Islet precursor cell (in vitro differentiated cells): ENCODE results near the gene TXLNA.
"Not testable (repeated sequence)": the region's sequence is repeated elsewhere in the genome, so short reads cannot be mapped to it uniquely, and the experiment has no call there.

Experiments
- DNase-seq: peaks from one replicate; pipeline ENCODE4 v3.0.0-alpha.2; 2018

Gene TXLNA

GRCh38 chr1:32179443-32180185 lies at the start of gene TXLNA:
Gene TXLNA, plus strand, starts transcription at chr1:32179675. Its CDS starts 671 bp downstream, at chr1:32180346.
- DNase-seq = peak; percentile 97

DNA sequence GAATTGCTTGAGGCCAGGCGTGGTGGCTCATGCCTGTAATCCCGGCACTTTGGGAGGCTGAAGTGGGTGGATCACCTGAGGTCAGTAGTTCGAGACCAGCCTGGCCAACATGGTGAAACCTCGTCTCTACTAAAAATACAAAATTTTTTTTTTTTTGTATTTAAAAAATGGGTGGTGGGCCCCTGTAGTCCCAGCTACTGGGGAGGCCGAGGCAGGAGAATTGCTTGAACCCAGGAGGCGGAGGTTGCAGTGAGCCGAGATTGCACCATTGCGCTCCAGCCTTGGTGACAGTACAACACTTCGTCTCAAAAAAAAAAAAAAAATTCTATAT lies 45.6 kb upstream of the TXLNA start:
- not testable (repeated sequence) for DNase-seq

GRCh38 chr1:32137111-32137510 lies 42.4 kb upstream of the TXLNA start:
- DNase-seq = no peak

DNA sequence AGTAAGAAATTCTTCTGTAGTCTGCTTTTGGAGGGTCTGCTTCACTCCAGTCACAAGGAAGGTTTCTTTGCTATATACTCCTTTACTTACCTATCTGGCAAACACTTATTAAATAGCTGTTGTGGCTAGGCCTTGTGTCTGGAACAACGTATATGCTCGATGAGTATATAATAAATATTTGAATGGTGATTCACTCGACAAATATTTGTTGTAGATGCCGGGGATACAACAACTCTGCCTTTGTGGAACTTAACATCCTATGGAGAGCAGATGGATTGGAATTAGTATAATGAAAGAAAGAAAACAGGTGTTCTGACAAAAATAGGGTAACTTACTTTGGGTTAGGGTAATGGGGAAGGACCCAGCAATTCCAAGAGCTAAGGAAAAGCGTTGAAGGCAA lies 40.5 kb upstream of the TXLNA start:
- no peak for DNase-seq

GRCh38 chr1:32142446-32143301 lies 36.8 kb upstream of the TXLNA start:
- peak; percentile 70 for DNase-seq

GRCh38 chr1:32143302-32143695 lies 36.2 kb upstream of the TXLNA start:
- not testable (repeated sequence) for DNase-seq

DNA sequence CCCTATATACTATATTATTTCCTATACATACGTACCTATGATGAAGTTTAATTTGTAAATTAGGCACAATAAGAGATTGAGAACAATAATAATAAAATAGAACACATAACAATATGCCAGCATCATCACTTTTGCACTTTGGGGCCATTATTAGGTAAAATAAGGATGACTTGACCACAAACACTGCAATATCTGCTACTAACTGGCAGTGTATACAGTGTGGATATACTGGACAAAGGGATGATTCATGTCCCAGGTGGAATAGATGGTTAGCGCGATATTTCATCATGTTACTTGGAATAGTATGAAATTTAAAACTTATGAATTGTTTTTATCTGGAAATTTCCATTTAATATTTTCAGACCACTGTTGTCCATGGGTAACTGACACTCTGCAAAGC lies 35.4 kb upstream of the TXLNA start:
- DNase-seq = no peak

GRCh38 chr1:32147799-32148198 lies 31.7 kb upstream of the TXLNA start:
- DNase-seq = not testable (repeated sequence)

DNA sequence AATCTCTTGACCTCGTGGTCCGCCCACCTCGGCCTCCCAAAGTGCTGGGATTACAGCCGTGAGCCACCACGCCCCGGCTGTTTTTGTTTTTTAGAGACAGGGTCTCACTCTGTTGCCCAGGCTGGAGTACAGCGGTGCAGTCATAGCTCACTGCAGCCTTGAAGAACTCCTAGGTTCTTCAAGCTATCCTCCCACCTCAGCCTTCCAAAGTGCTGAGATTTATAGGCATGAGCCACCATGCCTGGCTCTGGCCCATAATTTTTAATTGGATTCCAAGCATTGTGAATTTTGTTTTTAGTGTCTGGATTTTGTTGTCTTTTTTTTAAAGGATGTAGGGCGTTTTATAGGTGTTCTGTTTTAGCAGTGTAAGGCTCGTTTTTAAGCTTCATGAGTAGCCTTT lies 28.6 kb upstream of the TXLNA start:
- no peak for DNase-seq

GRCh38 chr1:32151319-32151787 lies 28.1 kb upstream of the TXLNA start:
- DNase-seq = peak; percentile 61

DNA sequence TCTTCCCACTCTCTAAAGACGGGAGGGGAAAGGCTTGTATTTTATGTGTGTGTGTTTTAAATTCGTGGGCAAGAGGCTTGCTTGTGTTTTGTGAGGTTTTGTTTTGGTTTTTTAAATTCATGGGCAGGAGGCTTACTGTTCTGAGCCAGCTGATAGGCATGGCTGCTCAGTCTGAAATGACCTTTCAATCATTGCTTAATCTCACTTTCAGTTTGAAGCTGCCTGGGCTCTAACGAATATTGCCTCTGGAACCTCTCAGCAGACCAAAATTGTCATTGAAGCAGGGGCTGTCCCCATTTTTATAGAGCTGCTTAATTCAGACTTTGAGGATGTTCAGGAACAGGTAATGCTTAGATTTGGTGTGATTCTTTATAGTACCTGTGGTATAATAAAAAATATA lies 20.3 kb upstream of the TXLNA start:
- DNase-seq = no peak

- no peak for DNase-seq
These were observed 16.1 kb upstream of the TXLNA start for GRCh38 chr1:32163405-32163804.

DNA sequence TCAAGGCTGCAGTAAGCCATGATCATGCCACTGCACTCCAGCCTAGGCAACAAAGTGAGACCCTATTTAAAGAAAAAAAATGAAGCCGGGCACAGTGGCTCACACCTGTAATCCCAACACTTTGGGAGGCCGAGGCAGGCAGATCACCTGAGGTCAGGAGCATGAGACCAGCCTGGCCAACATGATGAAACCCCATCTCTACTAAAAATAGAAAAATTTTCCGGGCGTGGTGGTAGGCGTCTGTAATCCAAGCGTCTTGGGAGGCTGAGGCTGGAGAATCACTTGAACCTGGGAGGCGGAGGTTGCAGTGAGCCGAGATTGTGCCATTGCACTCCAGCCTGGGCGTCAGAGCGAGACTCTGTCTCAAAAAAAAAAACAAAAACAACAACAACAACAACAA lies 13.8 kb upstream of the TXLNA start:
- not testable (repeated sequence) for DNase-seq

DNA sequence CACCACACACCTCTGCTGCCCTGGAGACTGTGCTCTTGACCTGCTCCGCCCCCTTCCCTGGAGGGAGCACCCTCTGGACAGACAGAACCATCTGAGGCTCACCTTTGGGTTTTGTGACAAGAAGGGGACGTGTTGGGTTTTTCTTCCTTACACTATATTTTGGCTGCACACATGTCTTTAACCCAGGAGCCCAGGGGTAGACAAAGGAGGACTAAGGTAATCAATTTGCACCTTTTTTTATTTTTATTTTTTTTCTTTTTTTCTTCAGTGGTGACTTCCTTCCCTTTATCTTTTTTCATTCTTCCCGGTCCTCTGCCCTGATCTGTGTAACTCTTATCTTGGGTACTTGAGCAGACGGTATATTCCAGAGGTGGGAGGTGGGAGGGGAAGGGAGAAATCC lies 8.5 kb upstream of the TXLNA start:
- no peak for DNase-seq

DNA sequence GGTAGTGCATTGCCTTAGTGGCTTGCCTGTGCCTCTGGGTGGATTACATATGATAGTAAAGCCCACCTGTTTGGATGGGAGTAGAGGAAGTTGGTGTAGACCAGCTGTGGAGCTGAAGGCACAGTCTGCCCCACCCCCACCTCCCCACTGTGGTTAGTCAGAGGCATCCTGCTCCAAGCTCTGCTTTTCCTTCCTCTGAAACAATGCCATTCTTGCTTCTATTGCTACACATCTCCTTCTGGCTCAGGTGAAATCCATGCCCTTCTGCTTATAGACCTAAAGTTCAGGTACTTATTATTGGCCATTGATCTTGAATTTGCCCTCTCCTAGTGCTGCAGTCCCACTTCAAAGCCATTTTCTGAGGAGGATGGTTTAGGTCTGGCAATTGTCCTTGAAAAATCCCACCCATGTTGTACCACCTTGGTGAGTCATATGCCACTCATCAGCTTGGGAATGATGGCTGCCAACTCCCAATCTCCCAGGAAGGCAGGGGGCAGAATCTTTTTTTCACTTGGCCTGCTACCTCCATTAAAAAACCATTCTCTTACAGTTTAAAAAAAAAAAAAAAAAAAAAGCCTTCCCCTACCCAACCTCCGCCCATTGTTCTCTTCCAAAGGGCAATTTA lies 6.7 kb upstream of the TXLNA start:
- DNase-seq = no peak

DNA sequence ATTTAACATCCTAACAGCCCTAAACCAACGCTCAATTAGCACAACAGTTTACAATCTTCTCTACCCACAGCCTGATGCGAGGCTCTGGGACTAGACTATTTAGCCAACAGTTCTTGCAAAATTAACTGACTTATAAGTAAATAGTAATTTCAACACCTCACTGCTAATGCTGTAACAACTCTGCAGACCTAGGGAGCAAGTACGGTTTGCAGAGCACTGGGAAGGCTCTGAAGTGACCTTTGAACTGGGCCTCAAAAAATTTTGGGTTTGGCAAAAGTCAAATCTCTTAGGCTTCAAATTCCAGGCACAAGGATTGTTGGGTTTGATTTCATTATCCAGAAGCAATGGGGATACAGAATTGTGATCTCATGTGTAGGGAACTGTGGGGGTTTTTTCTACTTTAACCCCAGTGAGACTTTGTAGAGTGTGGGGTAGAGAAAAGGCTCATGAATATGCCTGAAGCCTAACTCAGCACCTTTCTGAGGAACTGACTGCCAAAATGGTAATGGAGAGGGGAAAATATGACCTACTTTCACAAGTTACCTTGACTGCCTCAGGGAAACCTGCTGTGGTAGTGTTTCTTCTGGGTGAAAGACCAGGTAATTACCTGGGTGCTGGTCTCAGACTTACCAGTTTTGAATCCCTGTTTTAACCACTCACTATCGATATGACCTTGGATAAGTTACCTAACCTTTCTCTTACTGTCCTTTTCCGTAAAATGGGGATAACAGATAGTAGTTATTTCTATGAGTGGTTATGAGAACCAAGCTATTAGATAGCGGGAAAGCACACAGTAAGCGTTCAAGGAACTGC lies 889 bp upstream of the TXLNA start:
- DNase-seq = no peak

- DNase-seq = no peak
These were observed 357 bp upstream of the TXLNA start for GRCh38 chr1:32179193-32179442.

- DNase-seq = peak; percentile 79
These were observed 948 bp downstream of the TXLNA start for GRCh38 chr1:32180186-32181060.

- no peak for DNase-seq
These were observed 1.6 kb downstream of the TXLNA start for GRCh38 chr1:32181065-32181464.

DNA sequence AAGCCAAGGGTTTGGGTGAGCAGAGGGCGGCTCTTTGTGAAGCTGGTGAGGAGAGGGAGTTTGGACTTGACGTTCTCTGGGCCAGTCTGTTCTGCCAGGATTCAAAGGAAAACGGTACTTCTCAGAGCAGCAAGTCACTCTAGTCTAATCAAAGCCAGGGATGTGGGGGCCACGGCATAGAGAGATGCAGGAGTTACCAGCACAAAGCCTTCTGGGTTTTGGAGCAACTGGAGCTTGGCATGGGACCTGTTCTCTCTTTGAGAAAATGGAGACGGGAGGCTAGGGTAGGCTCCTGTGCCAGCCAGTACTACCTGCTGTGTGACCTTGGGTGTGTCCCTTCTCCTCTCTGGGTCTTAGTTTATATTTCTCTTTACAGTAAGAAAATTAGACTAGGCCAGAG lies 2.1 kb downstream of the TXLNA start:
- DNase-seq = no peak

- no peak for DNase-seq
These were observed 2.6 kb downstream of the TXLNA start for GRCh38 chr1:32182060-32182459.

DNA sequence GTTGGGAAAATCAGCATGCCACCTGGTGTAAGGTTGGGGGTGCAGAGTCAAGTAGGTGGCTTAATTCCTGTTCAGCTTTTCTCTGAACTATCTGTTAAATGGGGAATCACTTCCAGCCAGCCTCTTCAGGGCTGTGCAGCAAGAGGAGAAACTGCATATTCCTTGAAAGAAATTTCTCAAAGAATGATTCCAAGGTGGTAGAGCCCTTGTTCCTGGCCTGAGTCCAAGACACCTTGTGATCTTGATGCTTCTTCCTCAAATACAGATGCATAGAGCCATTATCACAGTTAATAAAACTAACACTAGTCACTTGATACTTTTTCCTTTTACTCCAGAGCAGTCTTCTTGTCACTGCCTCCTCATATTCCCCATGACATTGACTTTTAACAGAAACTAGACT lies 5.2 kb downstream of the TXLNA start:
- DNase-seq = no peak
